ENCODE data around the gene BBS12. TPM values are rescaled to one million over a fixed set of nuclear protein-coding genes. Genes with fewer than 3 reads are reported as not detected.
A peak's percentile ranks its signal among the peaks of the same experiment; 100 is the strongest.

The BBS12 gene
- total and polyA plus RNA-seq, 11 donors = 1.1 to 11.9 (median 6.8) TPM

DNA sequence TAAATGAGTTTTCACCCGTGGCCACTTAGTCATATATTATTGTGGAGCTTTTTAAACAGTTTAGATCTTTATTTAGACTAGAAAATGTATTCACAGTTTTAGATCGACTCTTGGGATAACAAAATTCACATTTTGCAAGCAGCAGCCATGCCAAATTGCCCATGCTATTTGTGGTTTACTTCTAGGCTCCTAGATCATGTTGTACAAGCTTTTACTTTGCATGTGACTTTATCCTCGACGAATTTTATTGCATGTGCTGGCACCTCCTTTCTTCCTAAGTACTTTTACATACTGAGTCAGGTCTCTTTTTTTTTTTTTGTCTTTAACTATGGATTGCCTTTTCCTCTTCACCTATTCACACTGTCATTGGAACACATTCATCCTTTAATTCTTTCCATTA, 23.2 kb downstream of the BBS12 start:
- 53 to 68% (median 58%) methylated on average over 4 of the region's 4 CpGs for WGBS, 4 donors
- H3K36me3 ChIP-seq = no peaks in the 10 kb centered on the region
- ATAC-seq (no peak), DNase-seq (no peak)
- H3K27ac ChIP-seq = no peak overlapping the region
- intact Hi-C loops (cut with DNase I) = loop anchor here in 7 of 10 donors (2.0 to 10.0 kb wide), 9 partner anchors 69 to 1509 kb away; partner anchors contain the start of genes FGF2 (in 3 of the 7) and NUDT6 (in 2 of the 7)
- peaks cover 0 to 4% (median 0%) of the 10 kb centered on the region in 12 donors for H3K4me1 ChIP-seq
- no peak overlapping the region for H3K4me3 ChIP-seq
- peaks cover 0 to 2% (median 0%) of the 10 kb centered on the region in 9 donors for H3K27me3 ChIP-seq
- H3K9me3 ChIP-seq = no peaks in the 10 kb centered on the region
- TF ChIP-seq, protein P1, sequence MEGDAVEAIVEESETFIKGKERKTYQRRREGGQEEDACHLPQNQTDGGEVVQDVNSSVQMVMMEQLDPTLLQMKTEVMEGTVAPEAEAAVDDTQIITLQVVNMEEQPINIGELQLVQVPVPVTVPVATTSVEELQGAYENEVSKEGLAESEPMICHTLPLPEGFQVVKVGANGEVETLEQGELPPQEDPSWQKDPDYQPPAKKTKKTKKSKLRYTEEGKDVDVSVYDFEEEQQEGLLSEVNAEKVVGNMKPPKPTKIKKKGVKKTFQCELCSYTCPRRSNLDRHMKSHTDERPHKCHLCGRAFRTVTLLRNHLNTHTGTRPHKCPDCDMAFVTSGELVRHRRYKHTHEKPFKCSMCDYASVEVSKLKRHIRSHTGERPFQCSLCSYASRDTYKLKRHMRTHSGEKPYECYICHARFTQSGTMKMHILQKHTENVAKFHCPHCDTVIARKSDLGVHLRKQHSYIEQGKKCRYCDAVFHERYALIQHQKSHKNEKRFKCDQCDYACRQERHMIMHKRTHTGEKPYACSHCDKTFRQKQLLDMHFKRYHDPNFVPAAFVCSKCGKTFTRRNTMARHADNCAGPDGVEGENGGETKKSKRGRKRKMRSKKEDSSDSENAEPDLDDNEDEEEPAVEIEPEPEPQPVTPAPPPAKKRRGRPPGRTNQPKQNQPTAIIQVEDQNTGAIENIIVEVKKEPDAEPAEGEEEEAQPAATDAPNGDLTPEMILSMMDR (IDR thresholded peaks at IDR 0.05) = no peak
- no peak for TF ChIP-seq POLR2A (IDR thresholded peaks at IDR 0.05)

DNA sequence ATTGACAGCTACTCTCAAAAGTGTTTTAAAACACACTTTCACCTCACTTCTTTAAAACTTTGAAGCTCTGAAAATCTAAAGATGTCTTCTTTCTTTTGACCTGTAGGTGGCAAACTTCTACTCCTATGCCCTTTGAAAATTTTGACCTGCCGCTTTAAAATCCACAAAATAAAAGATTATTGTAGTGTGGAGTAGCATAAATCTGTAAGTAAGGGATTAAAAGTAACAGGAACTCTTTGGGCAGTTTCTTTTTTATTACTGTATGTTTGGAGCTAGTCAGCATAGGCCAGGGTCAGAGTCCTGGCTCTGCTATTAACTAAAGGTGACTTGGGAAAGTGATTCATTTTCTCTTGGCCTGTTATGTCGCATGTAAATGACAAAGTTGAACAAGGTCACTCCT, 25.5 kb downstream of the BBS12 start:
- no peak overlapping the region for H3K4me3 ChIP-seq
- H3K27ac ChIP-seq = no peak overlapping the region

DNA sequence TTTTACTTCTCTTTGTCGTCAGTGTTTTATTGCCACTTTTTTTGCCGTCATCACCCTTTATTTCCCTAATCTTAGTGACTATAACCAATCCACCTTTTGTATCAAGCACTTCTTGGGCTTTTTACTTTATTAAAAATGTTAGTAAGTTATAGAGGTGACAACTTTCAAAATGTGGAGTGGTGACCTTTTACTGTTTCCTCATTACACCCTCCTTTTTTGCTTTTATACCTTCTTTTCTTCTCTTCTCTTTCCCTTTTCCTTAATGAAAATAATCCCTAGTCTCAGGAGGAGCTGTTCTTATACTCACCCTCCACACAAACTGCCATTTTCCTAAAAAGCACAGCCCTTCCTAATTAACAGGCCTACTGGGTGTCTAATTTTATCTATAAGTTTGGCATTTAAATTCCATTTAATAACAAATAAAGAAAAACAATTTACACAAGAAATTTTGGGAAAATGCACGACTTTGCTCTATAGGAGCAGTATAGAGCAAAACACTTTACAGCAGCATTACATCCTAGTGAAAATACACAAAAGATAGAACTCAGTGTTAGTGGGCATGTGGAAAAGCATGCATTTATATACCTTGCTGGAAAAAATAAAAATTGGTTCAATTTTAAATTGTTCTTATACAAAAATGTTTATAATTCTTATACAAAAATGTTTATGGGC, 27.3 kb downstream of the BBS12 start:
- WGBS, 4 donors = 55 to 68% (median 65%) methylated on average over 3 of the region's 3 CpGs
- intact Hi-C loops (cut with DNase I) = loop anchor here in 8 of 10 donors (2.0 to 10.0 kb wide), 9 partner anchors 38 to 1505 kb away; partner anchors contain the start of genes FGF2 (in 6 of the 8) and NUDT6 (in 4 of the 8)
- Histone ChIP-seq H3K9me3 (no peaks in the 10 kb centered on the region), H3K36me3 (no peaks in the 10 kb centered on the region), H3K27me3 (no peaks in the 10 kb centered on the region), H3K27ac (no peak overlapping the region), H3K4me3 (no peak overlapping the region), H3K4me1 (peaks cover 0 to 19% (median 7%) of the 10 kb centered on the region in 12 donors)
- no peak for ATAC-seq
- TF ChIP-seq, protein P1 (IDR thresholded peaks at IDR 0.05) = no peak
- no peak for TF ChIP-seq POLR2A (IDR thresholded peaks at IDR 0.05)
- no peak for DNase-seq

More for the DNA sequence above, 25.5 kb downstream of the BBS12 start:
- no peaks in the 10 kb centered on the region for H3K9me3 ChIP-seq
- H3K36me3 ChIP-seq = no peaks in the 10 kb centered on the region
- WGBS, 4 donors = 23 to 27% (median 23%) methylated on average over 2 of the region's 2 CpGs
- intact Hi-C loops (cut with DNase I) = loop anchor here in 8 of 10 donors (1.0 to 10.0 kb wide), 9 partner anchors 67 to 1507 kb away; partner anchors contain the start of genes NUDT6 (in 4 of the 8) and FGF2 (in 3 of the 8)
- ATAC-seq (peak in 2 of 4 donors; percentile 45 to 58), DNase-seq (no peak)
- H3K27me3 ChIP-seq = no peaks in the 10 kb centered on the region
- H3K4me1 ChIP-seq = peaks cover 0 to 13% (median 4%) of the 10 kb centered on the region in 12 donors
- TF ChIP-seq, protein P1 (IDR thresholded peaks at IDR 0.05) = peak; percentile 66 to 89 (median 77)
- no peak for TF ChIP-seq POLR2A (IDR thresholded peaks at IDR 0.05)

DNA sequence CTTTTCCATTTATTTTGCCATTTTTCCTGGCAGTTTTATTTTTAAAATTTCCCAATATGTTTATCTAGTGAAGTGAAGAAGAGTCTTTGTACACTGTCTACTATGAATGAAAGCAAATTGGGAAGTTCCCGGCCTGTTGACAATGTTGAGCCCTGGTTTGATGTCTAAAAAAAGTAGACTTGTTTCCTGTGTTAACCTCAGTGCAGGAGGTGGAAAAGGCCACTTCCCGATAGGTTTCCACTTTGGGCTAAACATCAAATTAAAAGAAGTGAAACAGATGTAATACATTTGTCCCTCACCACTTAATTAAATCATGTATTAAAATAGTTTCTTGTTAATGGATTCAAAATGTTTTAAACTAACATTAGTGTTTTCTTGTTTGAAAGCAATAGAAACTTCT, 30.0 kb downstream of the BBS12 start:
- TF ChIP-seq, protein P1 (IDR thresholded peaks at IDR 0.05) = no peak
- Histone ChIP-seq H3K27me3 (no peaks in the 10 kb centered on the region), H3K27ac (peak overlapping the region in 2 of 12 donors; percentile 6 to 13), H3K9me3 (no peaks in the 10 kb centered on the region), H3K4me3 (no peak overlapping the region), H3K36me3 (no peaks in the 10 kb centered on the region), H3K4me1 (peaks cover 0 to 28% (median 7%) of the 10 kb centered on the region in 12 donors)
- WGBS, 4 donors = 39 to 61% (median 45%) methylated on average over 2 of the region's 2 CpGs
- DNase-seq (no peak), ATAC-seq (peak in 1 of 4 donors; percentile 55)
- intact Hi-C loops (cut with DNase I) = loop anchor here in 4 of 10 donors (5.0 to 10.0 kb wide), 3 partner anchors 35 to 65 kb away; partner anchors contain the start of gene FGF2 (in 3 of the 4)

All from heart left ventricle (tissue), 16 donors.